Measurements from ENCODE around the gene AQP3.

DNA sequence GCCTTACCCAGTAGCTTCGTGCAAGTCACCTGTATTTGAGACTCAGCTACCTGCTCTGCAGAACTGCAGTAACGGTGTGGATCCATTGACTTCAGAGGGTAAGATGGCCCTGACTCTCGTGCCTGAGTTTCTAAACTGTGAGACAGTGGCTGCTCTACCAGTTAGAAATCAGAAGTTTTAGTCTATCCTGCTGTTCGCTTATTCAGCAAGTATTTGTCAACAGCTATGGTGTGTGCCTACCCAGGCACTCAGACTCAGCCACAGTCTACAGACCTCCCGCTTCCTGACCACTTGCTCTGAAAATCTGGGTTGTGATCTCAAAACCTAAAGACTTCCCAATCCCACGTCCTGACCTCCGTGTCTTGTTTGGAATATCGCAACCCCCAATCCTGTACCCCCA, 13.5 kb downstream of the AQP3 start:
- TF ChIP-seq MYC (IDR thresholded peaks at IDR 0.05; ENCODE audit: borderline replicate concordance, low read length) = no peak
- TF ChIP-seq POLR2A (IDR thresholded peaks at IDR 0.05; ENCODE audit: low read length) = no peak
- TF ChIP-seq RAD21 (conservative IDR thresholded peaks at IDR 0.05 in 1 of 2, IDR thresholded peaks at IDR 0.05 in 1 of 2) = no peak
- no peak for TF ChIP-seq CHD4 (IDR thresholded peaks at IDR 0.05; ENCODE audit: borderline replicate concordance)
- TF ChIP-seq CTCF (IDR thresholded peaks at IDR 0.05) = no peak
- no peak for TF ChIP-seq KDM1A (IDR thresholded peaks at IDR 0.05; ENCODE audit: low read depth)
- no peak for TF ChIP-seq FOSL2 (IDR thresholded peaks at IDR 0.05)
- no peak for TF ChIP-seq FOSL2 (CRISPR knock-in tag; IDR thresholded peaks at IDR 0.05)
- no peak for TF ChIP-seq SREBF2 (IDR thresholded peaks at IDR 0.05)

All from A549 (cell line).